HG02759 (cell line): ENCODE results near the gene RERE.

Source experiments
- ATAC-seq: cut with Tn5 transposase; IDR thresholded peaks from one replicate; pipeline ENCODE4 v1.9.1; 2021; ENCODE audit warnings: mild to moderate bottlenecking, moderate library complexity; ENCODE audit not compliant: unreplicated experiment

Gene RERE

DNA sequence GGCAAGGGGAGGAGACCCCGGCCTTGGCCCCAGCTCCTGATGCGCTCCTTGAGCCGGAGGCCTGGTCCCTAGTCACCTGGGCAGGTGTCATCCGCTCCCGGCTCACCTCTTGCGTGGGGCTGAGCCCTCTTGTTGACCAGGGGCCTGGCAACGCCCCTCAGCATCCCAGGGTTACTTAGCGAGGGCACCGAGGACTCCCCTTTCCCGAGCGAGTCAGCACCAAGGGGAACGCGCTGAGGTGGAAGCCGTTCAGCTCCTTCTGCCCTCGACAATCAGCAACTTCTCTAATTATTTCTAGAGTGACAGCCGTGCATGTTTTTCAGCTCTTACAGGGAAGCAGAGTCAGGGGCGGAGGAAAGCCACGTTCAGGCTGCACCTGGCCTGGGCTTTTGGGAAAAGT, 499.0 kb downstream of the RERE start:
- no peak for ATAC-seq

DNA sequence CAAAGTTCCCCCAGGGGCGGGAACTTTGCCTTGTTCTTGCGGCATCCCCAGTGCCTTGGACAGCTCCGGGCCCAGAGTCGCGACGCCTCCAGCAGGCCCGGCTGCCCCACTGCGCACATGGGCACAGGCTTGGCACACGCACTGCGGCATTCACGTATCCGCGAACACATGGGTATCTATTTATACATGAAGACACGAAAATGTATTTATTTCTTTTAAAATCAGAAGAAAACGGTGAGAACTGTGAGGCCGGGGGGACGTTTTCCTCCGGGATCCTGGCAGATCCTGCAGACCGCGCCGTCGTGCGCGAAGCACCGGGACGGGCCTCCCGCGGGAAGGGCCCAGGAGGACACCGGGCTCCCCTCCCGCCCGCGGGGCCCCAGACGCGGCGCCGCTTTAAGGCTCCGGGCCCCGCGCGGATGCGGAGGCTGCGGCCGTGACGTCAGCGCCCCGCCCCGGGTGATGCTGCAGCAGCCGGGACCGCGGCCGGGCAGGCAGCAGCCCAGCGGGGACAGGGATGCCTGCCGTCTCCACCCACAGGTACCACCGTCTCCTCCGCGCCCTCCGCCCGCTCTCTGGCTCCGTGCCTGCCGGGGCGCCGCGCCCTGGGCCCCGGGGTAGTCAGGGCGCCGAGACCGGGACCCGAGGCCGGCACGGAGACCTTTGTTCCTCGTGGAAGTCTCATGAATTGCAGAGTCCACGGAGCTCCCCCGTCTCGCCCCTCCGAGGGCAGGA, 499.6 kb downstream of the RERE start, which contains the start of gene SLC45A1:
Gene SLC45A1, plus strand, starts transcription at position 468 of the 735 bp plus-strand sequence. CDS start 6,216 bp downstream, outside the sequence.
- no peak for ATAC-seq

DNA sequence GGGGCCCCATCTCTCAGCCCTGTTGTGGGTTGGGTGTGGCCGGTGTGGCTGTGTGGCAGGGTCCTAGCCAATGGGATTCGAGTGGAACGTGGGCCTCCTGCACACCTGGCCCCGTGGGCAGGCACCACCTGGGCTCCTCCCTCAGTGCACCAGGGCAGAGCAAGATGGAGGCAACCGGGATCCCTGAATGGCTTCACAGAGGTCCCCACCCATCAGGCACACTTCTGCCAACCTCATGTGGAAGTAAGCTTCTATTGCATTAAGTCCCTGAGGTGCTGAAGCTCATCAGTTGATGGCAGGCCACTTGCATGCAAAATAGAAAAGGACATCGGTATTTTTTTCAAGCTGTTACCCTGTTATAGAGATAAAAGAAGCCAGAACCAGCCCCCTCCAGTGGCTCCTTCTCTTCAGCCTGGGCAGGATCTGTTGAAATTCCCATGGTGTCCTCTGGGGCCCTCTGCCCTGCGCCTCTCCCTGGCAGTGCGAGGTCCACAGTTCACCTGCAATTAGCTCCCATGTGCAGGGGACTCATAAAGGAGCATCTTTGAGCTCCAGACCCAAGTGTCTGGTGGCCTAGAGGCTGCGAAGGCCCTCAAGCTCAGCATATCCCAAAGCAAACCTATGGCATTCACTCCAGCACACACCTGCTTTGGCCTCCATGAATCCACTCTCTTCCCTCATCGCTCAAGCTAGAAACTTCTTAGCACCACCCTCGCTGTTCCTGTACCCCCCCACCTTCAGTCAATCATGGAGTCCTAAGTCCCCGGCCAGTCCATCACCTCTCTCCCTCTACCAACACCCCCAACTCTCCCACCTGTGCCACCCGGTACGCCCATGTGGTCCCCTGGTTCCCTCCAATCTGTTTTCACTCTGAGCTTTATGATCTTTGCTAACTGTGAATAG, 501.6 kb downstream of the RERE start:
- ATAC-seq = no peak

DNA sequence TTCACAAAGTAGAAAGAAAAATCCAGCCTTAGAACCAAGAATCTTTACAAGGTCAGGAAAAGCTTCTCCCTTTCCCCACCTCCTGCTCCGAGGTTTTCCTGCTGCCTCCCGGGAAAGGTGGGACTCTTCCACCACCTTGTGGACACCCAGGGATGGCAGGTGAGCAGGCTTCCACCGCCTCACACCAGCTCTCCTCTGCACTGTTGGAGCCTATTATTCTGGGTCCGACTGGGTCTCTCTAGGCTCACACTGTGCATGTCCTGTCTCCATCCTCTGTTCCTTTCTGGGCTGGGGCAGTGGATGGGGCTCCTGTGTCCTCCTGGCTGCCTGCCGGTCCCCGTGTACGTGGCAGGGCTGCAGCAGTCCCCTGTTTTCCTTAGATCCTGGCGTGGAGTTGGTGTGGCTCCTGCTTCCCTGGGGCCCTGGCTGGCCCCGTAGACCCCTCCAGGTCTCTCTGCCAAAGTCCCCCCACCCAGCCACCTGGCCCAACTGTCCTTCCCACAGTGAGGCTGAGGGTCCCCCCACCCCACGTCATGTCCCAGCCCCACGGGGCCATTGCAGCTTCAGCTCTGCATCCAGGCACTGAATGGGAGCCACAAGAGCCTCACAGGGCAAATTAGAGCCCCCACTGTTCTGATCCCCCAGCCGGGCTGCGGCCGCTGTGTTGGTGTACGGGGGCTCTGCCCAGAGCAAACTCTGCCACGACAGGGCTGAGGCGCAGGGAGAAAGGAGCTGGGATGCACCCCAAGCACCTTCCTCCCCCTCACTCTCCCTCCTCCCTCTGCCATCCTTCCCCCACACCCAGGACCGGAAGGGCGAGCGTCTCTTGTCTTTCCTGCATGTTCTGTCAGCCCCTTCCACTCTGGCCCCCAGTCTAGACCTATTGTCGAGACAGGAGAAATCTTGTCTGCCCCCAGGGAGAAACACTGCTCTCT, 502.8 kb downstream of the RERE start:
- no peak for ATAC-seq

DNA sequence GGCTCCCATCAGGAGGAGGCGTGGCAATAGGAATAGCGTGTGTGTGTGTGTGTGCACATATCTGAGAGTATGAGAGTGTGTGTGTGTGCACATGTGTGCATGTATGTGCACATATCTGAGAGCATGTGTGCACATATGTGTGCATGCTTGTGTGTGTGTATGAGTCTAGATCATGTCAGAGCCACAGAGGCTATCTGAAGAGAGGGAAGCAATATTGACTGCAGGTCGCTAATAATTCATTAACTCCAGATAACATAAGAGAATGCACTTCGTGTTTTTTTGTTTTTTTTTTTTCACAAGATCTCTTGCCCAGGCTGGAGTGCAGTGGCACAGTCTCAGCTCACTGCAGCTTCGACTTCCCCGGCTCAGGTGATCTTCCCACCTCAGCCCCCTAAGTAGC, 504.2 kb downstream of the RERE start:
- no peak for ATAC-seq

DNA sequence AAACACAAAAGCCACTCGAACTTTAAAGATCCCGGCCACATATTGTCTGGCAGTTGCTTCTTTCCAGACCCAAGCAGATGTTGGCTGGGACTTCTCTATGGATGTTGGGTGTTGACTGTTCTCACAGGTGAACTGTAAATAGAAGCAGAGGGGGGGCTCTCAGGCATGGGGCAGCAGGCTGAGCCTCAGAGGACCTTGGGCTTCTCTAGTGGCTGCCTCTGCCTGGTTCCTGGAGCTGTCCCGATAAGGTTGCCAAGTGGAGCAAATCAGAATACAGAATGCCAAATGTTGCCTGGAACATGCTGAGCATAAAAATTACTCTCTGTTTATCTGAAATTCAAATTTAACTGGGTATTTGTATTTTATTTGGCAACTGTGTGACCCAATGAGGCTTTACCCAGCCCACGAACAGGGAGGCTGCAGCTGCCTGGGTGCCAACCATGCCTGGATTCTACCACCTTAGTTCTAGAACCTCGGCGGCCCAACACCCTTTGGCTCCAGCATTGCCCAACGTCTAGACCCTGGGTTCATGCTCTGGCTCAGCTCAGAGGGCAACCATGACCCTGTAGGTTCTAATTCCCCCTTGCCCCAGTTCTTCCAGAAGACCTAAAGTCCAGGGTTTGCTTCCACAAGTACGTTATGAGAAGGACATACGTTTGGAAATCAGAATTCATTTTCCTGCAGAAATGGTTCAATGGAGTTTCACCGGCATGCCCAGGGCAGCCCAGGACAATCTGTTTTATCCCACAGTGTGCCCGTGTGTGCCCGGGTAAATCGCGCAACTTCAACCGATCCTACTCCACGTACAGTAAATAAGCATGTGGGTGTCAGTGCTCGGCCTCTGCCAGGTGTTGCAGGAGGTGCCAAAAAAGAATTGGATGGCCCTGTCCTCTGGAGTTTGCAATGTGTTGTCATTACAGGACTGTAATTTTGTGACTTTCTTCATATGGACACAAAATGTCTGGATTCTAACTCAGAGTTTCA, 504.9 kb downstream of the RERE start:
- ATAC-seq = no peak

DNA sequence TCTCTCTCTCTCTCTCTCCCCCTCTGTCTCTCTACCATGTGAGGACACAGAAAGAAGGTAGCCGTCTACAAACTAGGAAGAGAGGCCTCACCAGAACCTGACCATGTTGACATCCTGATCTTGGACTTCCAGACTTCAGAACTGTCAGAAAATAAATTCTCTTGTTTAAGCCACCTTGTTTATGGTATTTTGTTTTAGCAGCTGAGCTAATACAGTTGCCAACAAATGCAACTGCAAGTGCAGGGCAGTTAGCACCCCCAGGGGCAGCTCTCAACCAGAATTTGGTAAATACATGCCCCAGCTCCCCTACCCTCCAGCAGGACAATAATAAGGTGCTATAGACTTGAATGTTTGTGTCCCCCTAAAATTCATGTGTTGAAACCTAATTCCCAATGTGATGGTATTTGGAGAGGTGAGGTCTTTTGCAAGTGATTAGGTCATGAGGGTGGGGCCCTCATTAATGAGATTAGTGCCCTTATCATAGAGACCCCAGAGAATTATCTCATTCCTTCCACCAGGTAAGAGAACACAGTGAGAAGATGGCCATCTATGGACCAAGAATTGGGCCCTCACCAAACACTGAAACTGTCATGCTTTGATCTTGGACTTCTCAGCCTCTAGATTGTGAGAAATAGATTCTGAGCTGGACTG, 506.2 kb downstream of the RERE start:
- ATAC-seq = no peak

DNA sequence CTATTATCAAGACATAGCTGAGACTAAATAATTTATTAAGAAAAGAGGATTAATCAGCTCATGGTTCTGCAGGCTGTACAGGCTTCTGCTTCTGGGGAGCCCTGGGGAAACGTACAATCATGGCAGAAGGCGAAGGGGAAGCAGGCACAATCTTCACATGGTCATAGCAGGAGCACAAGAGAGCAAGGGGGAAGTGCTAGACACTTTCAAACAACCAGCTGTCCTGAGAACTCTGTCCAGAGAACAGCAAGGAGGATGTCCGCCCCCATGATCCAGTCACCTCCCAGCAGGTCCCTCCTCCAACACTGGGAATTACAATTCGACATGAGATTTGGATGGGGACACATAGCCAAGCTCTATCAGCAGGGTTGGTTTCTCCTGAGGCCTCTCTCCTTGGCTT, 509.8 kb downstream of the RERE start:
- ATAC-seq = no peak

DNA sequence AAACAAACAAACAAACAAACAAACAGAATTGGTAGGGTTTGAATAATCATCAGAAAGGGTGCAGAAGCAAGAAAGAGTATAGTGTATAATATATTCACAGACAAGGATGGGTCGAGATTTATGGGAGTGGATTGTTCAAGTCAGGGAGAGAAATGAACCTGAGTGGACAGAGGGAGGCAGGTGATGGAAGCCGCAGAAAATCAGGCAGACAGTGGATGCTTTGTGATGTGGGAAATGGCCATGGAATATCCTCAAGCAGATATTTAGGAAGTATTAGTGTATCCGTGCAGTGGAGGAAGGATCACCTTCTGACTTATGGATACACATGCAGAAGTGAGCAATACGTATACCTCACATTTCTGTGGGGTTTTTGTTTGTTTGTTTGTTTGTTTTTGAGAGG, 513.6 kb downstream of the RERE start:
- ATAC-seq = no peak

DNA sequence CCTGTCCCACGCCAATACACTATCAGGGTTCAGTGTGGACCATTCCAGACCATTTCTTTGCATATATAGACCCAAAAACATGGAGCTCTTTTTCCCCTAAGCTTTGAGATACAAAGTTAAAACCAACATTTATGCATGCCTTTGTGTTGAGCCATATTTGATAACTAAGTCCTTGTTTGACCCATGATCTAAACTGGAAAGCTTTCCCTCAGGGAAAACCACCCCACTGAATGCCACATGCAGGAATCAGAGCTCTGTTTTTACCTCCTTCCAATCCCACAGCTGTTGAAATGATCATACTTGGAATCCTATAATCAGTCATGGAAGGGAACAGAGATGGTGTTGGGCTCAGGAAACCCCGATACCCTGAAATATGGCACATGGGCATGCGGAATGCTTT, 514.3 kb downstream of the RERE start:
- ATAC-seq = no peak
